Spleen (tissue), 11 donors: ENCODE data around the gene AUH. TPM values are rescaled to one million over a fixed set of nuclear protein-coding genes. Genes with fewer than 3 reads are reported as not detected.
"Not testable (repeated sequence)": the region's sequence is repeated elsewhere in the genome, so short reads cannot be mapped to it uniquely, and the experiment has no call there.

ENCODE experiments used
- DNase-seq: peaks from one replicate; pipeline ENCODE4 v3.0.0-alpha.2; 2020
- H3K27ac ChIP-seq, 8 donors: fragments of 200-600 bp; sonication (generic) in 7 of 8; 1 replicate in 4 of 8; 2 replicates in 4 of 8; pipeline versions ENCODE4 v1.5.0 to v1.8.0; 2016 to 2021; ENCODE audit warnings: inconsistent platforms in 4 of 8, mild to moderate bottlenecking in 4 of 8, moderate library complexity in 1 of 8
- H3K27me3 ChIP-seq, 7 donors: fragments of 200-600 bp; sonication (generic) in 6 of 7; replicated peaks in 1 of 7; 1 replicate in 4 of 7; 2 replicates in 3 of 7; pipeline versions ENCODE4 v1.5.0 to v1.8.0; 2016 to 2021; ENCODE audit warnings: inconsistent platforms in 3 of 7, mild to moderate bottlenecking in 1 of 7
- H3K36me3 ChIP-seq, 6 donors: fragments of 200-600 bp; sonication (generic) in 5 of 6; 1 replicate in 4 of 6; 2 replicates in 2 of 6; pipeline versions ENCODE4 v1.5.0 to v1.8.0; 2016 to 2021; ENCODE audit warnings: inconsistent platforms in 2 of 6
- H3K4me1 ChIP-seq, 6 donors: fragments of 200-600 bp; sonication (generic) in 5 of 6; 1 replicate in 3 of 6; 2 replicates in 3 of 6; pipeline versions ENCODE4 v1.5.0 to v1.8.0; 2016 to 2021; ENCODE audit warnings: inconsistent platforms in 3 of 6
- H3K4me3 ChIP-seq, 8 donors: fragments of 200-600 bp; sonication (generic) in 7 of 8; 1 replicate in 4 of 8; 2 replicates in 4 of 8; pipeline versions ENCODE4 v1.5.0 to v1.8.0; 2016 to 2021; ENCODE audit warnings: inconsistent platforms in 4 of 8, mild to moderate bottlenecking in 4 of 8, moderate library complexity in 2 of 8
- H3K9me3 ChIP-seq, 8 donors: fragments of 200-600 bp; sonication (generic) in 7 of 8; 1 replicate in 4 of 8; 2 replicates in 4 of 8; pipeline versions ENCODE4 v1.5.0 to v1.8.0; 2016 to 2021; ENCODE audit warnings: inconsistent platforms in 4 of 8
- CTCF ChIP-seq, 11 experiments: fragments of 200-600 bp in 7 of 11; fragments of 450-650 bp in 4 of 11; sonication (generic) in 4 of 11; IDR thresholded peaks in 8 of 11; conservative IDR thresholded peaks in 3 of 11; 1 replicate in 7 of 11; 2 replicates in 4 of 11; pipeline versions ENCODE4 v1.4.0 to v1.8.0; 2016 to 2021; ENCODE audit warnings: antibody characterized with exemption in 11 of 11, inconsistent platforms in 4 of 11, mild to moderate bottlenecking in 1 of 11
- POLR2A ChIP-seq, 3 donors: fragments of 450-650 bp; IDR thresholded peaks; one replicate each; pipeline ENCODE4 v1.5.1; 2017; ENCODE audit warnings: antibody characterized with exemption in 3 of 3, mild to moderate bottlenecking in 1 of 3
- POLR2AphosphoS5 ChIP-seq, 3 donors: sonication (generic); formaldehyde crosslinking; IDR thresholded peaks; one replicate each; pipeline ENCODE4 v1.5.1; 2017; ENCODE audit warnings: antibody characterized with exemption in 3 of 3
- WGBS, 5 donors: extraction: QIAGEN DNeasy Blood & Tissue Kit in 3 of 5; methylation state at CpG; one replicate each; pipeline versions ENCODE4 v1.1.5 to v1.1.7; 2013 to 2018; 5-methylcytosine and 5-hydroxymethylcytosine counted together
- intact Hi-C: fragments of 100-400 bp; cut with DNase I; formaldehyde crosslinking; loops from one replicate; pipeline ENCODE4 v1.15.0; 2023; ENCODE audit warnings: low total_unique reads
- polyA plus RNA-seq, 3 donors: library from polyadenylated mRNA; stranded (reverse); fragments of 200-250 nt; gene quantifications; one replicate each; pipeline ENCODE4 v1.2.1, GENCODE V29; 2013
- total RNA-seq, 7 donors: library from RNA; depleted of rRNA in 3 of 7; stranded (reverse); fragments of >200 nt in 3 of 7; fragmentation: NEBNext Ultra II Directional in 4 of 7; extraction: Animal tissue kit (Norgen Biotek cat#: 25700) in 4 of 7; gene quantifications; one replicate each; pipeline versions ENCODE4 v1.1.0 to v1.2.1, GENCODE V29; 2016 to 2021
- donor health status: healthy with polysubstance abuse.
- donor health status: DM: no; HTN: no; CAD: no; lungs with moderate emphysema.
- donor health status: DM: no; HTN: no; CAD: no.
- donor health status: Bipolar disorder and iron deficiency.
- donor health status: healthy.
- donor health status: DM: no; HTN: no; CAD: no.
- donor health status: DM: yes; HTN: yes; CAD: no.

AUH gene
- total and polyA plus RNA-seq, 10 donors: 9.4 to 37.3 (median 20.6) TPM

GRCh38 chr9:91374939-91375338 is 13.2 kb upstream of the AUH start:
- peaks cover 0 to 7% (median 0%) of the 10 kb centered on the region in 8 donors for H3K9me3 ChIP-seq
- no peak overlapping the region for H3K27ac ChIP-seq
- H3K27me3 ChIP-seq: no peaks in the 10 kb centered on the region
- H3K36me3 ChIP-seq: no peaks in the 10 kb centered on the region
- intact Hi-C loops: no loop called here
- WGBS, 5 donors: 42 to 53% (median 49%) methylated on average over 3 of the region's 3 CpGs
- no peak for DNase-seq
- peaks cover 0 to 21% (median 6%) of the 10 kb centered on the region in 6 donors for H3K4me1 ChIP-seq
- no peak for TF ChIP-seq POLR2A (IDR thresholded peaks at IDR 0.05)
- no peak for TF ChIP-seq CTCF (IDR thresholded peaks at IDR 0.05 in 8 of 11, conservative IDR thresholded peaks at IDR 0.05 in 3 of 11)
- TF ChIP-seq POLR2AphosphoS5 (IDR thresholded peaks at IDR 0.05): no peak
- no peak overlapping the region for H3K4me3 ChIP-seq

- Histone ChIP-seq H3K27ac (no peak overlapping the region), H3K4me1 (peaks cover 0 to 14% (median 0%) of the 10 kb centered on the region in 6 donors), H3K4me3 (no peak overlapping the region), H3K36me3 (no peaks in the 10 kb centered on the region), H3K9me3 (no peaks in the 10 kb centered on the region), H3K27me3 (no peaks in the 10 kb centered on the region)
- WGBS, 5 donors: 66 to 85% (median 71%) methylated on average over 1 of the region's 1 CpG
- TF ChIP-seq POLR2A (IDR thresholded peaks at IDR 0.05) (no peak), CTCF (IDR thresholded peaks at IDR 0.05 in 8 of 11, conservative IDR thresholded peaks at IDR 0.05 in 3 of 11) (no peak), POLR2AphosphoS5 (IDR thresholded peaks at IDR 0.05) (no peak)
- no peak for DNase-seq
- intact Hi-C loops: no loop called here
These were observed 10.2 kb upstream of the AUH start for GRCh38 chr9:91371894-91372293.

GRCh38 chr9:91370006-91370405 is 8.3 kb upstream of the AUH start:
- DNase-seq, intact Hi-C loops, H3K9me3 ChIP-seq, H3K4me3 ChIP-seq, H3K4me1 ChIP-seq, H3K36me3 ChIP-seq, H3K27me3 ChIP-seq, H3K27ac ChIP-seq: not testable (repeated sequence)
- 81 to 97% (median 90%) methylated on average over 3 of the region's 3 CpGs for WGBS, 5 donors

GRCh38 chr9:91364702-91365101 is 3.0 kb upstream of the AUH start:
- Histone ChIP-seq H3K4me1 (peaks cover 13 to 25% (median 21%) of the 10 kb centered on the region in 6 donors), H3K27ac (no peak overlapping the region), H3K27me3 (no peaks in the 10 kb centered on the region), H3K9me3 (peaks cover 0 to 8% (median 0%) of the 10 kb centered on the region in 8 donors), H3K4me3 (no peak overlapping the region), H3K36me3 (no peaks in the 10 kb centered on the region)
- intact Hi-C loops: loop anchor here (10.0 kb wide), 2 partner anchors 50 to 170 kb away; no protein-coding TSS in a partner anchor
- TF ChIP-seq POLR2AphosphoS5 (IDR thresholded peaks at IDR 0.05) (no peak), POLR2A (IDR thresholded peaks at IDR 0.05) (no peak), CTCF (IDR thresholded peaks at IDR 0.05 in 8 of 11, conservative IDR thresholded peaks at IDR 0.05 in 3 of 11) (no peak)
- DNase-seq: no peak
- 80 to 100% (median 96%) methylated on average over 2 to 3 of the region's 3 CpGs for WGBS, 5 donors

- H3K36me3 ChIP-seq: peaks cover 0 to 6% (median 0%) of the 10 kb centered on the region in 6 donors
- no peak overlapping the region for H3K4me3 ChIP-seq
- no peaks in the 10 kb centered on the region for H3K27me3 ChIP-seq
- no peak for DNase-seq
- no peak overlapping the region for H3K27ac ChIP-seq
- intact Hi-C loops: loop anchor here (10.0 kb wide), 2 partner anchors 51 to 169 kb away; no protein-coding TSS in a partner anchor
- TF ChIP-seq CTCF (IDR thresholded peaks at IDR 0.05 in 8 of 11, conservative IDR thresholded peaks at IDR 0.05 in 3 of 11) (no peak), POLR2AphosphoS5 (IDR thresholded peaks at IDR 0.05) (no peak), POLR2A (IDR thresholded peaks at IDR 0.05) (no peak)
- peaks cover 14 to 32% (median 27%) of the 10 kb centered on the region in 6 donors for H3K4me1 ChIP-seq
- peaks cover 0 to 8% (median 0%) of the 10 kb centered on the region in 8 donors for H3K9me3 ChIP-seq
- 90 to 96% (median 94%) methylated on average over 5 to 7 of the region's 7 CpGs for WGBS, 5 donors
These were observed 2.3 kb upstream of the AUH start for GRCh38 chr9:91364005-91364404.
